ENCODE measurements around the gene MTNR1B. TPM values are rescaled to one million over a fixed set of nuclear protein-coding genes. Genes with fewer than 3 reads are reported as not detected.

The MTNR1B gene
- total RNA-seq, 4 donors from 2014 or later = not detected

GRCh38 chr11:92993004-92993403 is 23.6 kb downstream of the MTNR1B start:
- no peak for TF ChIP-seq CTCF (IDR thresholded peaks at IDR 0.05; ENCODE audit: low read depth)

DNA sequence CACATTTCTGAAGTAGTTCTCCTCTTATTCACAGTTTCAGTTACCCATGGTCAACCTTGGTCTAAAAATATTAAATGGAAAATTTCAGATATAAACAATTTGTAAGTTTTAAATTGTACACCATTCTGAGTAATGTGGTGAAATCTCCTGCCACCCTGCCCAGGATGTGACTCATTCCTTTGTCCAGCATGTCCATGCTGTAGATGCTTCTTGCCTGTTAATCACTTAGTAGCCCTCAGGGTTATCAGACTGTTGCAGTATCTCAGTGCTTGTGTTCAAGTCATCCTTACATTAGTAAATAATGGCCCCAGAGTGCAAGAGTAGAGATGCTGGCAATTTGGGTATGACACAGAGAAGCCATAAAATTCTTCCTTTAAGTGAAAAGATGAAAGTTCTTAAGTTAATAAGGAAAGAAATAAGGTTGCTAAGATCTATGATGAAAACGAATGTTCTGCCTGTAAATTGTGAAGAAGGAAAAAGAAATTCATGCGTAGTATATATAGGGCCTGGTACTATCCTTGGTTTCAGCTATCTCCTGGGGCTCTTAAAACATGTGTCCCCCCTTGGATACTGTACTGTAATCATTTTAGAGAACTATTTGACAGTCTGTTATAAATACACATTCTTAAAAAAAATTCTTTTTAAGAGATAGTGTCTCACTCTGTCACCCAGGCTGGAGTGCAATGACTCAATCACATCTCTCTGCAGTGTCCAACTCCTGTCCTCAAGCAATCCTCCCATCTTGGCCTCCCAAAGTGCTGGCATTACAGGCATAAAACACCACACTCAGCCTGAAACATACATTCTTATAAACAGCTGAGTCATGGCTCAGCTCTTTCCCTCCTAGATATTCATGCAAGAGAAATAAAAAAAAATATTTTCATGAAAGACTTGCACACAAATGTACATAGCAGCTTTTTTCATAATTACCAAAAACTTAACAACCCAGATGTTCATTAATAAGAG is 31.3 kb downstream of the MTNR1B start:
- TF ChIP-seq CTCF (IDR thresholded peaks at IDR 0.05; ENCODE audit: low read depth) = no peak

DNA sequence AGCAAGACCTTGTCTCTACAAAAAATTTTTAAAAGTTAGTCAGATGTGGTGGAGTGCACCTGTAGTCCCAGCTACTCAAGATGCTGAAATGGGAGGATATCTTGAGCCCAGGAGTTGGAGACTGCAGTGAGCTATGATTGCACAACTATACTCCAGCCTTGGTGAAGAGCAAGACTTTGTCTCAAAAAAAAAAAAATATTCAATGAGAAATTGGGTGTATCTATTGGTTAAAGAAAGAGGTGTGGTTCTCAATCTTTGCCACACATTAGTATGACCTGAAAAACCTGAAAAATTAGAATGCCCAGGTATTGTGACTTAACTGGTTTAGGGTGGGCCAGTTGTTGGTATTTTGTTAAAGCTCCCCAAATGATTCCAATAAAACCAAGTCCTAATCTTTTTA is 32.4 kb downstream of the MTNR1B start:
- TF ChIP-seq CTCF (IDR thresholded peaks at IDR 0.05; ENCODE audit: low read depth) = no peak

DNA sequence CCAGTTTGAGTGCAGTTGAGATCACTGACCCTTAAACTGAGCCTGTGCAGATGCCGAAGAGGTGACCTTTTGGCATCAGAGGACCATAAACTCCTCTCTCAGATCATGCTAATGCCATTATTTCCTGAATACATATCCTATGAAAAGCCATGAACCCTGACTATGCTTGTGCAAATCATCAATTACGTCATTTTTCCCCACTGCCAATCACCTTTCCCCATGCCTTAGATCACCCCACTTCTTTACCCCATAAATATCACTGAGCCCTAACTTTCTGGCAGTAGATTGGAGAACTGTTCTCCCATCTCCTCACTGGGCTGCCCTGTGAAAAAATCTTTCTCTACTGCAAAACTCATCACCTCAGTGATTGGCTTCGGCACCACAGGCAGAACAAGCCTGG is 32.9 kb downstream of the MTNR1B start:
- TF ChIP-seq CTCF (IDR thresholded peaks at IDR 0.05; ENCODE audit: low read depth) = no peak

DNA sequence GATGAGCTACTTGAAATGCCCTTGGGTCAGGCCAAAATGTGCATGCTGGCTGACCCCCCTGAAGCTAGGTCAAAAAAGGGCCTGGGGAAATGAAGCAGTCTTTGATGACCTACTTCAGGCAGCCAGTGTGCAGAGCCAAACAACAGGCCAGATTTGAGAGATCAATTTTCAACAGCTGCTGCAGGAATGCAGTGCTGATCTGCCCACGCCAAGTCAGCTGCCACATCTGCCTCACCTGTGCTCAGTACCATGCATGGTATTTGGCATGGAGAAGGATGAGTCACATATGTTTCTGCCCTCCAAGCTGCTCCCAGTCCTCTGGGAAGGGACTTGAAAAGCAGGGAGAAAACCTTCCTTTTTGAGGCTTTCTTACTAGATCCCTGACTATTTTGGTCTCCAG is 35.8 kb downstream of the MTNR1B start:
- TF ChIP-seq CTCF (IDR thresholded peaks at IDR 0.05; ENCODE audit: low read depth) = no peak

DNA sequence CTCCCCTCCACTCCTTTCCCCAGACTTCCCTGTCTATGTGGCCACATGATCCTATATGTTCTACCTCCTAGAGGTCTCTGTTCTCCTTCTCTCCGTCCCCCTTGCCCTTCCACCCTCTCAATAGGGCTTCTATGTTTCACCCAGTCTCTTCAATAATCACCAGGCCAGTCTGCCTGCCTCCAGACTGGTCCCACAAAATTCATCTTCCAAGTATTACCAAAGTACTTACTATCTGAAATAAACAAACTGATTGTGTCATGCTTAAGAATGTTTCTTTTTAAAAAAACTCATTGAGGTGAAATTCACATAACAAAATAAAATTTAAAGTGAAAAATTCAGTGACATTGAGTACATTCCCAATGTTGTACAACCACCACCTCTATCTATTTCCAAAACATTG is 44.2 kb downstream of the MTNR1B start:
- TF ChIP-seq CTCF (IDR thresholded peaks at IDR 0.05; ENCODE audit: low read depth) = no peak

GRCh38 chr11:93016595-93016994 is 47.1 kb downstream of the MTNR1B start:
- no peak for TF ChIP-seq CTCF (IDR thresholded peaks at IDR 0.05; ENCODE audit: low read depth)

Measured in subcutaneous adipose tissue (tissue), 4 donors.